ENCODE data around the gene CIB4. TPM values are rescaled to one million over a fixed set of nuclear protein-coding genes. Genes with fewer than 3 reads are reported as not detected.

The CIB4 gene
- total and polyA plus RNA-seq, 2 donors (not counting 1 experiment from before 2014, with no cell fraction given), result not detected

DNA sequence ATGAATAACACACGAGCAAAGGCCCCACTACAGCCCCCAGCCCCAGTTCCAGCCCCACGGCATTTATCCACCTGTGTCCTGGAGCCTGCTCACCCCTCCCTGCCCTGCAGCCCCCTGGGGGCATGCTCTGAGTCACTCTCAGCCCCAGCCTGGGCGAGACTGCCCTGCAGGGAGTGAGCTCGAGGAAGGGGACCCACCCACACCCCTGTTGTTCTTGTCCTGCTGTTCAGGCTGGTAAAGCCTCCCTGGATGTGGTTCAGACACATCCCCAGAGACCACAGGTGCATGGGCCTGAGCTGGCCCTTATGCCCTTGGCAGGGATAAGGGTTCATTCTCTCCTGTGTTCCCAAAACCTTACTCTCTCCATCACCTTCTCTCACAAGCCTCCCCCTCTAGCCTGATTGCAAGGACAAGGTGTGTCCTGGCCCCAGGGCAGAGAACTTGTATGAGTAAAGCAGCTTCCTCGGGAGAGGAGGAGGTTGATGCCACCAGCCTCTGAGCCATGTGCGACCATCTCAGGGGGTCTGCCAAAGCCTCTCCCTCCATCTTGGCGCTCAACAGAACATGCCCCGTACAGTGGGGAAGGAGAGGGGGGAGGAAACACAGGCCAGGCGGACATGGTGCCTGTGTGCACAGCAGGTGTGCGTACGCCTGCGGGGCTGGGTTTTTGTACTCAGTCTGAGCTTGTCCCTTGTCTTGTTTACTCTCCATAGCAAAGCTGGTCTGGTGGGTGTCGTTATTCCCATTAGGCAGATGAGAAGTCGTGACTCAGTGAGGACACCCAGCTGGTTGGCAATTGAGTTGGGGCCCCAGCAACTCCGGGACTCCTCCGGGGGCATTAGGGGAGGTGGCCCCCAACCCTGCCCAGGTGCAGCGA, 64.4 kb downstream of the CIB4 start:
- Histone ChIP-seq H3K36me3 (replicated peaks in 1 of 2; ENCODE audit: control extremely low read depth in 1 of 2, control insufficient read depth in 1 of 2, extremely low read depth in 1 of 2, insufficient read depth in 2 of 2, low read length in 1 of 2) (no peaks in the 10 kb centered on the region), H3K27ac (ENCODE audit: low read length in 2 of 2) (no peak overlapping the region), H3K27me3 (replicated peaks in 1 of 4; ENCODE audit: control extremely low read depth in 1 of 4, control insufficient read depth in 3 of 4, insufficient read depth in 4 of 4, low read length in 3 of 4) (peaks cover 0 to 14% (median 0%) of the 10 kb centered on the region in 4 experiments), H3K79me2 (ENCODE audit: control insufficient read depth, insufficient read depth, low read length) (no peaks in the 10 kb centered on the region), H3K4me1 (ENCODE audit: control insufficient read depth in 2 of 2, insufficient read depth in 2 of 2, low read length in 2 of 2) (no peaks in the 10 kb centered on the region), H2AFZ (ENCODE audit: insufficient read depth, low read depth, low read length, poor library complexity, severe bottlenecking) (no peak overlapping the region), H3K4me2 (replicated peaks; ENCODE audit: low read depth, low read length, poor library complexity, severe bottlenecking) (no peak overlapping the region), H4K20me1 (ENCODE audit: control insufficient read depth, insufficient read depth, low read length, poor library complexity, severe bottlenecking) (no peaks in the 10 kb centered on the region), H3K9ac (ENCODE audit: low read length) (no peak overlapping the region), H3K9me3 (ENCODE audit: control extremely low read depth in 1 of 3, control insufficient read depth in 2 of 3, insufficient read depth in 1 of 3, low read length in 2 of 3) (peaks cover 0 to 4% (median 0%) of the 10 kb centered on the region in 3 donors), H3K4me3 (ENCODE audit: control extremely low read depth in 1 of 5, extremely low read depth in 1 of 5, insufficient read depth in 1 of 5, low read depth in 2 of 5, low read length in 4 of 5) (no peak overlapping the region)
- ATAC-seq (ENCODE audit: low read depth) (no peak), DNase-seq (no peak)
- ChIA-PET CTCF (interaction anchor here (0.7 to 2.2 kb wide), 6 partner anchors 11 to 626 kb away, joined by 3 to 9 read pairs (median 6); no protein-coding TSS in a partner anchor), POLR2A (no interaction called here)
- intact Hi-C loops (cut with micrococcal nuclease), result loop anchor here (5.0 kb wide), 1 partner anchor 490 kb away; no protein-coding TSS in a partner anchor
- no peaks in the 10 kb centered on the region for H3K9me3 Mint-ChIP-seq (ENCODE audit: insufficient read depth)
- WGBS (ENCODE audit: insufficient coverage), result 86% methylated on average over 15 of the region's 17 CpGs
- TF ChIP-seq, protein P1, sequence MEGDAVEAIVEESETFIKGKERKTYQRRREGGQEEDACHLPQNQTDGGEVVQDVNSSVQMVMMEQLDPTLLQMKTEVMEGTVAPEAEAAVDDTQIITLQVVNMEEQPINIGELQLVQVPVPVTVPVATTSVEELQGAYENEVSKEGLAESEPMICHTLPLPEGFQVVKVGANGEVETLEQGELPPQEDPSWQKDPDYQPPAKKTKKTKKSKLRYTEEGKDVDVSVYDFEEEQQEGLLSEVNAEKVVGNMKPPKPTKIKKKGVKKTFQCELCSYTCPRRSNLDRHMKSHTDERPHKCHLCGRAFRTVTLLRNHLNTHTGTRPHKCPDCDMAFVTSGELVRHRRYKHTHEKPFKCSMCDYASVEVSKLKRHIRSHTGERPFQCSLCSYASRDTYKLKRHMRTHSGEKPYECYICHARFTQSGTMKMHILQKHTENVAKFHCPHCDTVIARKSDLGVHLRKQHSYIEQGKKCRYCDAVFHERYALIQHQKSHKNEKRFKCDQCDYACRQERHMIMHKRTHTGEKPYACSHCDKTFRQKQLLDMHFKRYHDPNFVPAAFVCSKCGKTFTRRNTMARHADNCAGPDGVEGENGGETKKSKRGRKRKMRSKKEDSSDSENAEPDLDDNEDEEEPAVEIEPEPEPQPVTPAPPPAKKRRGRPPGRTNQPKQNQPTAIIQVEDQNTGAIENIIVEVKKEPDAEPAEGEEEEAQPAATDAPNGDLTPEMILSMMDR (IDR thresholded peaks at IDR 0.05), result no peak
- TF ChIP-seq EZH2 (IDR thresholded peaks at IDR 0.05; ENCODE audit: borderline replicate concordance, insufficient read depth, low read depth, low read length, poor library complexity, severe bottlenecking), result no peak
- H3K4me1 Mint-ChIP-seq, result peaks cover 2% of the 10 kb centered on the region
- H3K27ac Mint-ChIP-seq, result no peak overlapping the region
- no peak overlapping the region for H3K4me3 Mint-ChIP-seq
- peaks cover 47% of the 10 kb centered on the region for H3K27me3 Mint-ChIP-seq

Data from B cell (primary cell).